K562 (cell line): ENCODE measurements around the gene CTF1. TPM values are rescaled to one million over a fixed set of nuclear protein-coding genes. Genes with fewer than 3 reads are reported as not detected.
A peak's percentile ranks its signal among the peaks of the same experiment; 100 is the strongest.

Experiments used
- BRF1 ChIP-seq: IDR thresholded peaks from 3 replicates; pipeline ENCODE4 v1.6.1; 2011; ENCODE audit warnings: borderline replicate concordance, mild to moderate bottlenecking; ENCODE audit not compliant: insufficient read length; ENCODE audit errors: extremely low read depth
- CEBPB ChIP-seq: fragments of 450-650 bp; IDR thresholded peaks from 2 replicates; pipeline ENCODE4 v1.6.1; 2016; ENCODE audit warnings: missing genetic modification characterization, missing compliant biosample characterization
- CTCF ChIP-seq, 3 experiments: IDR thresholded peaks in 2 of 3; conservative IDR thresholded peaks in 1 of 3; 2 replicates each; pipeline ENCODE4 v1.5.1; 2011 to 2012; ENCODE audit warnings: low read length in 3 of 3, mild to moderate bottlenecking in 3 of 3, control low read depth in 2 of 3, improper control_type of control experiment in 1 of 3, inconsistent platforms in 1 of 3, low read depth in 1 of 3, mixed read lengths in 1 of 3, moderate library complexity in 1 of 3; ENCODE audit not compliant: insufficient read depth in 2 of 3
- FOXJ2 ChIP-seq: fragments of 200-800 bp; sonication (Bioruptor generic); IDR thresholded peaks from 2 replicates; pipeline ENCODE4 v1.6.1; 2016; ENCODE audit warnings: missing genetic modification characterization, missing compliant biosample characterization
- GABPB2 ChIP-seq: fragments of 250-450 bp; sonication (Bioruptor Pico); conservative IDR thresholded peaks from 2 replicates; pipeline ENCODE4 v1.5.1; 2021; ENCODE audit warnings: mild to moderate bottlenecking
- GTF2F1 ChIP-seq: IDR thresholded peaks from 2 replicates; pipeline ENCODE4 v1.6.1; 2011; ENCODE audit warnings: low read depth, low read length, improper control_type of control experiment
- MCM5 ChIP-seq: fragments of 450-650 bp; IDR thresholded peaks from 2 replicates; pipeline ENCODE4 v1.6.1; 2016; ENCODE audit warnings: low read depth
- NBN ChIP-seq: fragments of 450-650 bp; IDR thresholded peaks from 2 replicates; pipeline ENCODE4 v1.6.1; 2016; ENCODE audit warnings: low read depth, mild to moderate bottlenecking
- NCOA6 ChIP-seq: fragments of 450-650 bp; IDR thresholded peaks from 2 replicates; pipeline ENCODE4 v1.6.1; 2017; ENCODE audit warnings: mild to moderate bottlenecking
- NFE2 ChIP-seq: IDR thresholded peaks from 2 replicates; pipeline ENCODE4 v1.6.1; 2014; ENCODE audit warnings: antibody characterized with exemption, low read depth
- POU5F1 ChIP-seq: fragments of 150-350 bp; IDR thresholded peaks from 2 replicates; pipeline ENCODE4 v1.6.1; 2014; ENCODE audit warnings: borderline replicate concordance, low read length, low read depth, mild to moderate bottlenecking; ENCODE audit not compliant: partially characterized antibody
- PRDM10 ChIP-seq: fragments of 450-650 bp; IDR thresholded peaks from 2 replicates; pipeline ENCODE4 v1.6.1; 2018; ENCODE audit not compliant: partially characterized antibody
- TARDBP ChIP-seq: fragments of 450-650 bp; IDR thresholded peaks from 2 replicates; pipeline ENCODE4 v1.6.1; 2016
- ZKSCAN1 ChIP-seq: fragments of 150-350 bp; IDR thresholded peaks from 2 replicates; pipeline ENCODE4 v1.6.1; 2016; ENCODE audit warnings: low read depth, low read length
- ZNF165 ChIP-seq: fragments of 250-450 bp; sonication (Bioruptor Pico); IDR thresholded peaks from 2 replicates; pipeline ENCODE4 v1.4.0; 2020; ENCODE audit warnings: borderline replicate concordance
- ZNF766 ChIP-seq: fragments of 200-800 bp; sonication (Bioruptor generic); conservative IDR thresholded peaks from 2 replicates; pipeline ENCODE4 v1.6.1; 2016; ENCODE audit warnings: missing genetic modification characterization, missing compliant biosample characterization
- ZNF79 ChIP-seq: fragments of 250-450 bp; sonication (Bioruptor Pico); IDR thresholded peaks from 2 replicates; pipeline ENCODE4 v1.4.0; 2020; ENCODE audit warnings: low read depth, mild to moderate bottlenecking, moderate library complexity
- polyA plus RNA-seq, 8 experiments: library from polyadenylated mRNA; depleted of rRNA in 4 of 8; stranded (reverse) in 5 of 8; unstranded in 3 of 8; fragments of >200 nt; fragmentation: Nextera tagmentation in 2 of 8; fragmentation: Illumina TruSeq in 1 of 8; extraction: Ambion mirVana in 2 of 8; extraction: Trizol in 1 of 8; gene quantifications; 2 replicates each; pipeline versions ENCODE4 v1.2.1 to v1.2.3, GENCODE V29; 2011 to 2014; ENCODE audit warnings: inconsistent platforms in 1 of 8, missing spikeins in 1 of 8
- total RNA-seq, 7 experiments: library from RNA; depleted of rRNA in 6 of 7; stranded (reverse); fragments of >200 nt in 6 of 7; fragmentation: Illumina TruSeq in 2 of 7; extraction: Trizol in 2 of 7; gene quantifications; 2 replicates each; pipeline versions ENCODE4 v1.2.1 to v1.2.3, GENCODE V29; 2011 to 2021; ENCODE audit warnings: low replicate concordance in 1 of 7
- TF ChIP-seq, protein P1 (sequence below): fragments of 450-650 bp; IDR thresholded peaks from 2 replicates; pipeline ENCODE4 v1.6.1; 2016; ENCODE audit warnings: mild to moderate bottlenecking
- TF ChIP-seq, protein P2 (sequence below): fragments of 450-650 bp; conservative IDR thresholded peaks from 2 replicates; pipeline ENCODE4 v1.6.1; 2016; ENCODE audit warnings: missing genetic modification characterization, low read depth, mild to moderate bottlenecking, missing compliant biosample characterization, moderate library complexity

Gene CTF1
- total and polyA plus RNA-seq, 9 of the 15 experiments (the other 6 are each of a cell fraction or from before 2014, with no cell fraction given) = 0.24 to 2.5 (median 0.44) TPM

DNA sequence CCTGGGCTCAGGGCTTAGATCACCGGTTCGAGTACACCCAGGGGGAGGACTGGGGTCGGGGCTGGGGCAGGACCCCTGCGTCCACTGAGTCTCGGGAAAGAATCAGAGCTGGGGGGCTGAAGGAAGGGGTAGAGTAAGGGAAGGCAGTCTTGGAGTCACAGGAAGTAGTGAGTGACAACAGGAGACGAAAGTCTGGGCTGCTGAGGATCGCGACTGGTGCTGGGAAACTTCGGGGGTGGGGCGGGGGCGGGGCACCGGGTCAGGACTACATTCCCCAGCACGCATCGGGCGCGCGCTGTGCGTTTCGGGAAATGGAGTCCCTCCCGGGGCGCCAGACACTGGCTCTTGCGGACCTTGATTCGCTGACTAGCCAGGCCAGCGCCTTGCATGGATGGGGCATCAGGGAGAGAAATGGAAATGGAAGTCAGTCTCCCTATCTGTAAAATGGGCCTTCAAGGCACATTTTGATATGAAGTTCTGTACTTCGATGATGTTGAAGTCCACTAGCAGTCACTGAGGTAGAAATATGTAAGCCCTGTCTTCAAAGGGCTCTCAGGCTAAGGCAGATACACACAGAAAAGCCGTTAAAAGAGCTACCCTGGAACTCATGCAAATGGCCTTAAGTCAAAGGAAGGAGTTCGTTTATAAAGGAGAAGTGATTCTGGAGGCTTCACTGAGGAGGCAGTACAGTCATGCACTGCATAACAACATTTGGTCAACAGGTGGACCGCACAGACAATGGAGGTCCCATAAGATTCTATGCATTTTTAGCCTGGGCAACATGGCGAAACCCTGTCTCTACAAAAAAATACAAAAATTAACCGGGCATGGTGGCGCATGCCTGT is 697 bp downstream of the CTF1 start (continued):
- TF ChIP-seq, protein P1, sequence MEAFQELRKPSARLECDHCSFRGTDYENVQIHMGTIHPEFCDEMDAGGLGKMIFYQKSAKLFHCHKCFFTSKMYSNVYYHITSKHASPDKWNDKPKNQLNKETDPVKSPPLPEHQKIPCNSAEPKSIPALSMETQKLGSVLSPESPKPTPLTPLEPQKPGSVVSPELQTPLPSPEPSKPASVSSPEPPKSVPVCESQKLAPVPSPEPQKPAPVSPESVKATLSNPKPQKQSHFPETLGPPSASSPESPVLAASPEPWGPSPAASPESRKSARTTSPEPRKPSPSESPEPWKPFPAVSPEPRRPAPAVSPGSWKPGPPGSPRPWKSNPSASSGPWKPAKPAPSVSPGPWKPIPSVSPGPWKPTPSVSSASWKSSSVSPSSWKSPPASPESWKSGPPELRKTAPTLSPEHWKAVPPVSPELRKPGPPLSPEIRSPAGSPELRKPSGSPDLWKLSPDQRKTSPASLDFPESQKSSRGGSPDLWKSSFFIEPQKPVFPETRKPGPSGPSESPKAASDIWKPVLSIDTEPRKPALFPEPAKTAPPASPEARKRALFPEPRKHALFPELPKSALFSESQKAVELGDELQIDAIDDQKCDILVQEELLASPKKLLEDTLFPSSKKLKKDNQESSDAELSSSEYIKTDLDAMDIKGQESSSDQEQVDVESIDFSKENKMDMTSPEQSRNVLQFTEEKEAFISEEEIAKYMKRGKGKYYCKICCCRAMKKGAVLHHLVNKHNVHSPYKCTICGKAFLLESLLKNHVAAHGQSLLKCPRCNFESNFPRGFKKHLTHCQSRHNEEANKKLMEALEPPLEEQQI = no peak
- TF ChIP-seq ZNF79 (CRISPR knock-in tag) (no peak), PRDM10 (no peak), CTCF (IDR thresholded peaks at IDR 0.05 in 2 of 3, conservative IDR thresholded peaks at IDR 0.05 in 1 of 3; ENCODE audit: insufficient read depth in 2 of 3, low read depth in 1 of 3, low read length in 3 of 3) (no peak), GABPB2 (no peak), NCOA6 (no peak), CEBPB (tag) (no peak), ZKSCAN1 (no peak), POU5F1 (peak; percentile 38), BRF1 (no peak), GTF2F1 (peak; percentile 23; the same call in 1 of the 2 replicates), NBN (peak; percentile 58), ZNF766 (CRISPR knock-in tag) (peak; percentile 91), ZNF165 (CRISPR knock-in tag) (no peak), TARDBP (0 out of 2 replicates have a peak, but pooled peaks have one; percentile 3), NFE2 (no peak; the same call in 1 of the 2 replicates), MCM5 (no peak), FOXJ2 (no peak; the same call in 1 of the 2 replicates)
- TF ChIP-seq, protein P2, sequence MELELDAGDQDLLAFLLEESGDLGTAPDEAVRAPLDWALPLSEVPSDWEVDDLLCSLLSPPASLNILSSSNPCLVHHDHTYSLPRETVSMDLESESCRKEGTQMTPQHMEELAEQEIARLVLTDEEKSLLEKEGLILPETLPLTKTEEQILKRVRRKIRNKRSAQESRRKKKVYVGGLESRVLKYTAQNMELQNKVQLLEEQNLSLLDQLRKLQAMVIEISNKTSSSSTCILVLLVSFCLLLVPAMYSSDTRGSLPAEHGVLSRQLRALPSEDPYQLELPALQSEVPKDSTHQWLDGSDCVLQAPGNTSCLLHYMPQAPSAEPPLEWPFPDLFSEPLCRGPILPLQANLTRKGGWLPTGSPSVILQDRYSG (tag) = no peak
